CD4-positive, alpha-beta T cell treated with Interleukin-6 at 100 ng/mL for 8 hours (primary cell): ENCODE data around the gene NEUROG2.
A peak's percentile ranks its signal among the peaks of the same experiment; 100 is the strongest.
"Not testable (repeated sequence)": the region's sequence is repeated elsewhere in the genome, so short reads cannot be mapped to it uniquely, and the experiment has no call there.

Experiments used
- DNase-seq: peaks from one replicate; pipeline ENCODE4 v3.0.0-alpha.2; 2020; ENCODE audit warnings: mixed read lengths, low spot score

NEUROG2 gene

DNA sequence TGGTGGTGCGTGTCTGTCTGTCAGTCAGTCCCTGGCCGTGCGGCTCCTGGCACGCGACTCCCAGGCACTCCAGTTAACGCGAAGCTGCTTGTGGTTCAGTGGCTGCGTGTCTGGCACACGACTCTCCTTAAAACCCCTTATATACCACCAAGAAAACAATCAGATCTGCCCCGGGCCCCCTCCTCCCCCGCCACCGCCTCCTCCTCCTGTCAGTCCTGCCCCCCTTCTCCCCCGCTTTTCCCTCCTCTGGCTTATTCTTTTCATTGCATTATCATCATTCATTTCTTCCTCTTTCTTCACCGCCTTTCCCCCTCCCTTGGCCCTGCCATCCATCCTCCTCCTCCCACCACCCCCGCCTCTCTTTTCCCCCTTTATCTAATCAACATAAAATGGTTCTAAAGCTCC lies at the start of gene NEUROG2:
Gene NEUROG2, minus strand, starts transcription at position 115 of the 405 bp plus-strand sequence. CDS start 705 bp downstream, outside the sequence.
- no peak for DNase-seq

- no peak for DNase-seq
Observed at GRCh38 chr4:112564706-112565270, 48.8 kb upstream of the NEUROG2 start.

DNA sequence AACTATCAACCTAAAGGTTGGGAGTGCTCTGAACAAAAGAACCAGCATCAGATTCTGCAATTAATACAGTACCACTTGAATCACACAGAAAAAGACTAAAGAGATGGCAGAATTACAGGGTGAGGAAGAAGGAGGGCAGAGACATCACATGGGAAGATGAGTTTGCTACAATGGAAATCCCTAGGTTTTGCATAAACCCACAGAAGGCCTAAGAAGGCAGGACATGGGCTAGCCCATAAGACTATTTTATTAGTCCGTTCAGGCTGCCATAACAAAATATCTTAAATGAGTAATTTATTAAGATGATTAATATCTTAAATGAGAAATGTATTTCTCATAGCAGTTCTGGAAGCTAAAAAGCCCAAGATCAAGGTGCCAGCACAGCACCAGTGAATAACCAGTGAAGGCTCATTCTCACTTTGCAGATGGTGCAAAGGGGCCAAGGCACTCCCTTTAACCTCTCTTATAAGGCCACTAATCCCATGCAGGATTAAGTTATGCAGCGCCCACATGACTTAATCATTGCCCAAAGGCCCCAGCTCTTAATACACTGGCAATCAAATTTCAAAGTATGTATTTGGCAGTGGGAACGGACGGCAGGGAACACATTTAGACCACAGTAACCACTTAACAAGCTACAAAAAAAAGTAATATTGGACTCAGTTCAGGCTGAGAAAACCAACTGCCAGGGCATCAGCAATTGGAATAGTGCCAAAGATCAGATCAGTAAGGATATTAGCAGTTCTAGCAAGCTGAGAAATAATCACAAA lies 47.6 kb upstream of the NEUROG2 start:
- no peak for DNase-seq

- DNase-seq: no peak
Observed at GRCh38 chr4:112562254-112562879, 46.4 kb upstream of the NEUROG2 start.

- no peak for DNase-seq
Observed at GRCh38 chr4:112560084-112560483, 44.1 kb upstream of the NEUROG2 start.

DNA sequence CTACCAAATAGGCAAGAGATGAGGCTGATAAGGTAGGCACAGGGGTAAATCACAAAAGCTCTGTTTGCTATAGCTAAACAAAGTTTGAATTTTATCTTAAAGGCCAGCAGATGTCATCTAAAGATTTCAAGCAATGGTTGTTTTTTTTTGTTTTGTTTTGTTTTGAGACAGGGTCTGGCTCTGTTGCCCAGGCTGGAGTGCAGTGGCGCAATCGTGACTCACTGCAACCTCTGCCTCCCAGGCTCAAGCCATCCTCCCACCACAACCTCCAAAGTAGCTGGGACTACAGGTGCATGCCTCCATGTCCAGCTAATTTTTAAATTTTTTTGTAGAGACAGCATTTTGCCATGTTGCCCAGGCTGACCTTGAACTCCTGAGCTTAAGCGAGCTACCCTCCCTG lies 43.1 kb upstream of the NEUROG2 start:
- no peak for DNase-seq

DNA sequence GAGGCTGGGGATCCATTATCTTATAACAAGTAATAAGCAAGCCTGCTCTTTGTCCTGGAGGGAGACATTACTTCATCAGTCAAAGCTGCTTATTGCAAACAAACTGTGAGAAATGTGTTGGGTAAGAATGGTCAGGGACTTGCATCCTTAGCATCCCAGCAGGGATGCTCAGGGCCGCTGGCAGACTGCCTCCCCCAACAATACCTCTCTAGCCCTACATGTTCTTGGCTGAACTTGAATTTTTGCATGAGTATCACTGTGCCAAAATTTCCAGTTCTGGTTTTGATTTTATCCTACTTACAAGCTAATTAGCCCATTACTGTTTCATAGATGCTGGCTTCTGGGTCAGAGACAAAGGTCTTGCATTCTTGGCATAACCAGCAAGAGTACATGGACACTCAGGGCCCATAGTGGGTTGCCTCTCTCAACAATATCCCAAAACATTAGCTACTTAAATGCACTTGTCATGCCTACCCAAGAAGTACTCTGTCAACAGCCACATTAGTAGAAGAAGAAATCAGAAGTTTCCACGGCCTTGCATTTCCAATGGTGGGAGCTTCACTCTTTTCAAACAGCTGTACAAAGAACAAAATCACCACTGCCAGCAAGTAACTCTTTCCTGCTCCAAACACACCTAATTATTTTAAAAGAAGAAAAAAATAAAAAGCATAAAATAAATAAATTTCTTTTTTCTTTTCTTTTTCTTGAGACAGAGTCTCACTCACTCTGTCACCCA lies 41.9 kb upstream of the NEUROG2 start:
- no peak for DNase-seq

DNA sequence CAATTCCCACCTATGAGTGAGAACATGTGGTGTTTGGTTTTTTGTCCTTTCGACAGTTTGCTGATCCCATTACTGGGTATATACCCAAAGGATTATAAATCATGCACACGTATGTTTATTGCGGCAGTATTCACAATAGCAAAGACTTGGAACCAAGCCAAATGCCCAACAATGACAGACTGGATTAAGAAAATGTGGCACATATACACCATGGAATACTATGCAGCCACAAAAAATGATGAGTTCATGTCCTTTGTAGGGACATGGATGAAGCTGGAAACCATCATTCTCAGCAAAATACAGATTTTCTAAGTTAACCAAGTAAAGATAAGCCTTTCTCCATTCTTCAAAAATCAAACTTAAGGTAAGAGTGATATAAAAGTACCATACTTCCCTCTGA lies 38.3 kb upstream of the NEUROG2 start:
- DNase-seq: not testable (repeated sequence)

GRCh38 chr4:112552668-112553067 lies 36.7 kb upstream of the NEUROG2 start:
- DNase-seq: no peak

DNA sequence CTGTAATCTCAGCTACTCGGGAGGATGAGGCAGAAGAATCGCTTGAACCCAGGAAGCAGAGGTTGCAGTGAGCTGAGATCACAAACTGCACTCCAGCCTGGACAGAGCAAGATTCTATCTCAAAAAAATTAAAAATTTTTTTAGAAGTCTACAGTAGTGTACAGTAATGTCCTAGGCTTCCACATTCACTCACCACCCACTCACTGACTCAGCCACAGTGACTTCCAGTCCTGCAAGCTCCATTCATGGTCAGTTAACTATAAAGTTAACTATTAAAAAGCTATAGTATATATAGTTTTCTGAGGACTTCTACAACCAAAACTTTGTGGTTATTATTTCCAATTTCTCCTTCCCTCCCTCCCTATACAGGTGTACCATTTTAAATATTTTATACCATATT lies 34.7 kb upstream of the NEUROG2 start:
- no peak for DNase-seq

- no peak for DNase-seq
Observed at GRCh38 chr4:112546476-112546875, 30.5 kb upstream of the NEUROG2 start.

DNA sequence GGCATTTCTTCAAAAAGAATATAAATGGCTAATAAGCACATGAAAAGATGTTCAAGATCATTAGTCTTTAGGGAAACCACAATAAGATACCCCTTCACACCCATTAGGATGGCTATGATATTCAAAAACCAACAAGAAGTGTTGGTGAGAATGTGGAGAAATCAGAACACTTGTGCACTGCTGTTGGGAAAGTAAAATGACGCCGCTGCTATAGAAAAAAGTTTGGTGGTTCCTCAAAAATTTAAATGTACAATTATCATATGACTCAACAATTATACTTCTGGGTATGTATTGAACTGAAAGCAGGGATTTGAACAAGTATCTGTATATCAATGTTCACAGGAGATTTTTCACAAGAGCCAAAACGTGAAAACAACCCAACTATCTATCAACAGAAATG lies 29.4 kb upstream of the NEUROG2 start:
- no peak for DNase-seq

DNA sequence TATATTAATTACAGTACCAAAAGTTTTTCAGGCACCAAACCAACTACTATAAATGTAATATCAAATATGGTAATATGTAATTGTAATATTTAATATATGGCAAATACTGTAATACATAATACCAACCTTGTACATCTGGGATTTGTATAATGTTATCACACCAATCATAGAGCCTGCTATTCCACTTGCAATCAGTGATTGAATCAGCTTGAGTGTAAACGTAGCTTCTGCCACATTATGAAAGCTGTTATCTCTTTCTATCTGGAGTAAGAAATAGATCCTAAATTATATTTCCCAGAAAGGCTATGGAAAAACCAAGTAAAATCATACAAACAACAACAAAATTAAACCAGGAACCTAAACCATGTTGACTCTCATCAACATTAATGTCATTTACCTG lies 24.7 kb upstream of the NEUROG2 start:
- no peak for DNase-seq

GRCh38 chr4:112536123-112536522 lies 20.1 kb upstream of the NEUROG2 start:
- no peak for DNase-seq

GRCh38 chr4:112532267-112532666 lies 16.3 kb upstream of the NEUROG2 start:
- no peak for DNase-seq

GRCh38 chr4:112531146-112531545 lies 15.2 kb upstream of the NEUROG2 start:
- DNase-seq: no peak

DNA sequence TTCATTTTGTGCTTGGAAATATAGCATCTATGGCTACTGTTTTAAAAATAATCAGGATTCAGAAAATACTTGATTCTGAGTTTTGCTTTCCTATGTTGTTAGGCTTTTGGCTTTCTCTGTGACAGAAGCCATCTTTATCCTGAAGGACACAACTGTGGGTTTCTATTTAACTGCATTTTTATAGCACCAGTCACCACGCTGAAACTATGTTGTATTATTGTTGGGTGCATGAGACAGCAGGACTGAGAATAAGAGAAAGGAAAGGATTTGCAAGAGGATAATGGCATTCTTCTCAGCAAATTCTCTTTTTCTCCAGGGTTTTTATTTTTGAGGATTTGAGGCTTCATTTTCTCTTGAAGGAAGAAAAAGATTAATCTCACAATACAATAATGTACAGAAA lies 10.1 kb upstream of the NEUROG2 start:
- DNase-seq: no peak

- peak; percentile 66 for DNase-seq
Observed at GRCh38 chr4:112523764-112524505, 8.0 kb upstream of the NEUROG2 start.

- peak; percentile 30 for DNase-seq
Observed at GRCh38 chr4:112523008-112523721, 7.2 kb upstream of the NEUROG2 start.

DNA sequence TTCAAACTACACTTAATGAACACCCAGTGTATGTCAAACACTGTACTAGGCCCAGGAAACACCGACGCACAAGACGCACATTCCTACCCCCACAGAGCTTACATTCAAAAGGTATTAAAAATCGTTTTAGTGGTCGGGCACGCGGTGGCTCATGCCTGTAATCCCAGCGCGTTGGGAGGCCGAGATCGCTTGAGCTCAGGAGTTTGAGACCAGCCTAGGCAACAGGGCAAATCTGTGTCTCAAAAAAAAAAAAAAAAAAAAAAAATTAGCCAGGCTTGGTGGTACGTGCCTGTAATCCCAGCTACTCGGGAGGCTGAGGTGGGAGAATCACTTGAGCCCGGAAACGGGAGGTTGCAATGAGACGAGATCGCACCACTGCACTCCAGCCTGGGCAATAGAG lies 6.5 kb upstream of the NEUROG2 start:
- not testable (repeated sequence) for DNase-seq
